ENCODE data around the gene FSCN2.

GRCh38 chr17:81536299-81537290 lies 8.4 kb downstream of the FSCN2 start:
- TF ChIP-seq CTCF (IDR thresholded peaks at IDR 0.05): no peak
- no peak for TF ChIP-seq POLR2A (IDR thresholded peaks at IDR 0.05)

Measured in breast epithelium (tissue), 3 donors.